Non-pigmented ciliary epithelial cell (primary cell): ENCODE data around the gene GALK2.

Source experiments
- DNase-seq: peaks from one replicate; pipeline ENCODE4 v3.0.0-alpha.2; 2010; ENCODE audit warnings: low read depth

GALK2 gene

DNA sequence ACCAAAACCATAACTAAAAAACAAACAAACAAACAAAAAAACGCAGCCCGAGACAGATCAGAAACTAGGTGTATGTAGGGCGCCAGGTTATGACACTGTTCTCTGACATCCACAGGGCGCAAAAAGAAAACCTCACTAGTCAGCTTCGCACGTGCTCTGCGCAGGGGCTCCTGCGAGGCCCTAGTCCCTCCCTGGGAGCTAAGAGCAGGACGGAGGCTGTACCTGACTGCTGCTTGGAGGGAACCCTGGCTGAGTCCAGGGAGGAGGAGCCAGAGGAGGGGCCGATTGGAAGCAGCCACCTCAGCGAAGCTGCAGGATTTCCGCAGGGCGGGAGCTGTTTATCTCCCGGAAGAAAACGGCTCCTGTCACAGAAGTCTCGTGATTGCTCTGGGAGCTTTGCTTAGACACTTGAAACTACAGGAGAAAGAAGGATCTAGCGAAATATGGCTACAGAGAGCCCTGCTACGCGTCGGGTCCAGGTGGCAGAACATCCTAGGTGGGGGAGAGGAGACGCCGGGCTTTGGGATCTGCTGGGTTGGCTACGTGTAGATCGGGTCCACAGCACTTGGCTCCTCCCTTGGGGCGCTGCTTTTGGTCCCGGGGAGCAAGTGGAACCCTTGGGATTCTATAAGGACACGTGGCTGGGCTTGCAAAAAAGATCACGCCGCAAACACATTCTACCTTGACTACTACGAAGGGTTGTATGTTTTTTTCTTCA lies at the start of gene GALK2:
GALK2 (plus strand) TSS at position 368 of the 718 bp plus-strand sequence; CDS start at position 444, 76 bp downstream.
- DNase-seq, result peak; percentile 44

- no peak for DNase-seq
Measured at GRCh38 chr15:49120832-49121231, 49.2 kb upstream of the GALK2 start.

DNA sequence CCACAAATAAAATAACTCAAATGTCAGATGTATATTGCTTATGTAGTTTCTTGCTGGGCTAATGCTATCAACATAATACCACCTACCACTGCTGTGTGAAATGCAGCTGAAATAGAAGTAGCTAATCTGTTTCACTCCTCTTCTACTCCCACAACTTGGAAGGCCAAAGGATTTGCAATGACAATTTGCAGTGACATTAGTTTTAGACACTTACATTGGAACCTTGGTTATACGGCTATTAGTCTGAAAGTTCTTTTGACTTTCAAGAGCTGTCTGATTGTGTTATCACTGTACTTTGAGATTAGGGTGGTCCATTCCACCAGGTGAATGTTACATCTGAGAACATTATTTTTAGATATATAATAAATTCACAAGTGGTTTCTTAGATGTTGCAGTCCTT lies 48.1 kb upstream of the GALK2 start:
- DNase-seq, result no peak

- DNase-seq, result no peak
Measured at GRCh38 chr15:49122541-49123062, 47.4 kb upstream of the GALK2 start.

DNA sequence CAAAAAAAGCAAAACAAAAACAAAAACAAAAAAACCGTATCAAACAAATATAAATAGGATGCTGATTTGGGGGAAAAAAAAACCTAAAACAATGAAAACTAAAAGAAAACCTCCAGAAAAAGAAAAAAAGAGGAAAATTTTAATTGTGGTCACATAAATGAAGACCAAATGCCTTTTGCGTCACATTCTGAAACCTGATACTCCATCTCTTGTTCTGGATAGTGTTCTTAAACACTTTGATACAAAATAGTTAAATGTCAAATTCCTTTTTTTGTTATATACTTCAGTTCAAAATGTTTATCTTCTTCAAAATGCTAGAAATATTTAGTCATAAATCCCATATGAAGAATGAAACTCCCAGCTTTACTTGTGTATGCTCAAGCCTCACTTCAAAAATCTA lies 45.7 kb upstream of the GALK2 start:
- DNase-seq, result no peak

- no peak for DNase-seq
Measured at GRCh38 chr15:49131403-49131802, 38.6 kb upstream of the GALK2 start.

- peak; percentile 46 for DNase-seq
Measured at GRCh38 chr15:49134683-49135341, 35.2 kb upstream of the GALK2 start.

GRCh38 chr15:49135342-49135857 lies 34.6 kb upstream of the GALK2 start:
- no peak for DNase-seq

- peak; percentile 83 for DNase-seq
Measured at GRCh38 chr15:49135911-49136310, 34.1 kb upstream of the GALK2 start.

DNA sequence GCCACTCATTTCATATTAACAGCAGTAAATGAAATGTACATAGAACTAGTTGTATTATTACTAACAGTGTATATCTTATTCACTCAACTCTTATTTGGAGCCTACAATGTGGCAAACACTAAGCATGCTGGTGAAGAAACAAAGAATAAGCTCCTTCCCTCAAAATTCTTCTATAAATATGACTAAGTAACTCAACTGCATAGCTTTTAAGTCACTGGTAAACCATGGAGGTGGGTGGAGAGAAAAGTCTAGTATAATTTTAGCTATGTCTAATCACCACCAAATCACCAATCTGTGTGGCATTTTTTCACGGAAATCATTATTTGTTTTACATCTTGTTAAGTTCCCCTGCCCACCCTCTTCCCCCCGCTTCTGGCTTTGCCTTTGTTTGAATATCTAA lies 32.2 kb upstream of the GALK2 start:
- DNase-seq, result peak; percentile 36

GRCh38 chr15:49145651-49146609 lies 24.1 kb upstream of the GALK2 start:
- no peak for DNase-seq

DNA sequence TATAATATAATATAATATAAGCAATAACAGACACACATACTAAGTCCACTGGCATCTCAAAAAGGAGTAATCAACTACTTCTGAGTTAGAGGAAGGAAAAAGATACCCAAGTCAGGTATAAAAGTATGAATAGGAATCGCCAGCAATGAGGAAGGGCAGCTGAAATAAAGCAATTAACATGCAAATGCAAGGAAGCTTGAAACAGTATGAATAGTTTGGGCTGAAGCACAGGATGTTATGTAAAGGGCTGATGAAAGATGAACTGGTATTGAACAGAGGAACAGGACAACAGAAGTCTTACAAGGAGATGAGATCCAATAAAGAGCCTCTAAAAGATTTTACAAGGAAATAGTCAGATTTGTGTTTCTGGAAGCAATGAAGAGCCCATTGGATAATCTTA lies 21.7 kb upstream of the GALK2 start:
- DNase-seq, result no peak

- DNase-seq, result no peak
Measured at GRCh38 chr15:49148727-49149126, 21.3 kb upstream of the GALK2 start.

DNA sequence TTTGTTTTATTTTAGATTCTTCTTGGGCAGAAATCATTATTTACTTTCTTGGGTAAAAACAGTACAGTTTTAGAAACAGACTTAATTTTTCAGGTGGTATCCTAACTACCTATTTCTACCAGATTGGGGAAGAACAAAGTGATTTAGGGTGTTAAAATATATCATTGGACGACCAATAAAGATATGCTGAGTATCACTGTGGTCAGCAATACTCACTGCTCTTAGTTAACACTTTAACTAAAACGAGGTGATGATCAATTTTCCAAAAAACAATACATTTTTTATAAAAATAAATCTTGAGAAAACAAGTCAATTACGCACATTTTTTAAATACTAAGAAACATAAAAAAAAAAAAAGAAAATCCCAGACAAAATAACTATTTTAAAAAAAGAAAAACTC lies 18.2 kb upstream of the GALK2 start:
- DNase-seq, result no peak

- no peak for DNase-seq
Measured at GRCh38 chr15:49152552-49153312, 17.3 kb upstream of the GALK2 start.

DNA sequence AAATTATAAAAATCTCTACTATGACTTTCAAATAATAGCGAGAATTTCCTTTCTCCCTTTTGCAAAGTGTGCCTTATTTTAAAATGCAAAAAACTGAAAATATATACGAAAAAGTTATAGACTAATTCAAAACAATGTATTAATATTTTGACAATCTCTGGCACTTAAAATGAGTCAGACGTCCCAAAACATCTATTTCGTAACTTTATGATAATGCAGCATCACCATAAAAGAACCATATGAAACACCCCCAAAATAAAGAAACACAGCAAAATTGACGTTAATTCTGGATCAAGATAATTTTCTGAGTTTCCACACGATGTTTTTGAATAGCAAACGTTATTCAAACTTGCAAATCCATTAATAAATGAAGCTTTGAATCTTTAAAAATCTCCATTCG lies 15.7 kb upstream of the GALK2 start:
- no peak for DNase-seq

DNA sequence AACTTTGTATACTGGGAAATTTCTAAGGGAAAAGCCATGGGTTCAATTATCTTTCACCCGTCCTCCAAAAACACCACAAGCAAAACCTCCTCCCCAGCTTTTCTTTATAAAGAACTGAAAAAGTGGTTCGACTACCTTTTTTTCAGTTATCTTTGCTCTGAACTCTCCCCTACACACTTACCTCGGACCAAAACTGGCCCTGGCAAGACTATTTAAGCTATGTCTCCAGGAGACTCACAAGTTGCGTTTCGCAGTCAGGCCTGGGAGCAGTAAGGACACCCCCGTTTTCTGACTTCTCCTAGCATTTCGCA lies 15.3 kb upstream of the GALK2 start:
- no peak for DNase-seq

GRCh38 chr15:49155110-49155833 lies 14.8 kb upstream of the GALK2 start, which contains the start of gene COPS2:
Gene COPS2, minus strand, starts transcription at chr15:49155599. Its CDS starts 21 bp downstream, at chr15:49155578.
- peak; percentile 97 for DNase-seq

DNA sequence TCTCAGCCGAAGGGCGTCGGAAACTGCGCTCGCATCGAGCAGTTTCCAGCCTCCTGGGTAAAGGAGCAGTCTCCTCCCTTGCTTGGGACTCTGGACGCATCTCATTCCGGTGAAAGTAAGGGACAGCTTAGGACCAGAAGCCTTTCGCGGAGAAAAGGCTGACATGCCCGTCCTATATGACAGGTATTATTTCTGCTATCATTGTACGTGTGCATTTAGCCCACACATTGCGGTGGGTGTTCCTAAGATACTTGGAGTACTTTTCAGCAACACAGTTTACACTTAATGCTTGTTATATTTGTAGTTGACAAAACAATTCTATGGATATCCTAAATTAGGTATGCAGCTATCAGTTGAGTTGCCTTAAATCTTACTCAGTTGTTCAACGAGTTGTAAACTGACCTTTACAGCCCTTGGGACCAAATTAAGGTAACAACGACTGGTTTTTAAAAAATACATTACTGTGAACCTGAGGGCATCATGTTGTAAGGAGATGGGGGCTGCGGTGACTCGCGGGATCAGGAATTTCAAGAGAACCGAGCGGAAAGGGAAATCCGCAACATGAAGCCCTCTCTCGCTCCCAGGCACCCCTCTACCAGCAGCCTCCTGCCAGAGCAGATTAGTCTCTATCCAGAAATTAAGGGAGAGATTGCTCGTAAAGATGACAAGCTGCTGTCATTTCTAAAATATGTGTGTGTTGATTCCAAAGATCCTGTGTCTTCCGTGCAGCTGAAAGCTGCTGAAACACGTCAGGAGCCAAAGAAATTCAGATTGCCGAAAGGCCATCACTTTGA lies 14.0 kb upstream of the GALK2 start:
- no peak for DNase-seq

- DNase-seq, result no peak
Measured at GRCh38 chr15:49163678-49164077, 6.4 kb upstream of the GALK2 start.
